Stimulated activated CD4-positive, alpha-beta T cell treated with anti-CD3 and anti-CD28 coated beads, Interleukin-4, amount 100 ng/mL, for 4 hours (primary cell): ENCODE data around the gene LTB4R.
A peak's percentile ranks its signal among the peaks of the same experiment; 100 is the strongest.

Experiments used
- DNase-seq, 2 experiments: peaks; one replicate each; pipeline ENCODE4 v3.0.0-alpha.2; 2020

Gene LTB4R

GRCh38 chr14:24304019-24304387, 7.3 kb upstream of the LTB4R start:
- DNase-seq: no peak

GRCh38 chr14:24307156-24307574, 4.1 kb upstream of the LTB4R start:
- no peak for DNase-seq

- DNase-seq: peak; percentile 50
Measured at GRCh38 chr14:24307575-24308341, 3.5 kb upstream of the LTB4R start, which contains the start of gene CIDEB. CIDEB (minus strand) TSS chr14:24307977; CDS start chr14:24307858, 119 bp downstream.

GRCh38 chr14:24308342-24309124, 2.8 kb upstream of the LTB4R start:
- no peak for DNase-seq

GRCh38 chr14:24309538-24310264, 1.6 kb upstream of the LTB4R start, which contains the start of gene LTB4R2:
LTB4R2 (plus strand) TSS chr14:24310140; CDS start chr14:24310665, 525 bp downstream.
- no peak for DNase-seq

GRCh38 chr14:24310265-24310645, 1.0 kb upstream of the LTB4R start:
- no peak for DNase-seq

- no peak for DNase-seq
Measured at GRCh38 chr14:24311837-24312615, 724 bp downstream of the LTB4R start.

GRCh38 chr14:24312736-24313507, 1.6 kb downstream of the LTB4R start:
- no peak for DNase-seq

- no peak for DNase-seq
Measured at GRCh38 chr14:24313913-24314312, 2.6 kb downstream of the LTB4R start.

- no peak for DNase-seq
Measured at GRCh38 chr14:24314377-24315193, 3.3 kb downstream of the LTB4R start.

GRCh38 chr14:24315243-24315806, 4.0 kb downstream of the LTB4R start:
- DNase-seq: no peak

- DNase-seq: no peak
Measured at GRCh38 chr14:24315807-24316596, 4.7 kb downstream of the LTB4R start.

- no peak for DNase-seq
Measured at GRCh38 chr14:24316597-24316950, 5.3 kb downstream of the LTB4R start.

GRCh38 chr14:24317141-24317928, 6.0 kb downstream of the LTB4R start:
- DNase-seq: no peak

GRCh38 chr14:24321212-24321975, 10.1 kb downstream of the LTB4R start:
- no peak for DNase-seq

- DNase-seq: no peak
Measured at GRCh38 chr14:24322672-24323071, 11.4 kb downstream of the LTB4R start.

- no peak for DNase-seq
Measured at GRCh38 chr14:24323341-24323740, 12.0 kb downstream of the LTB4R start.

- DNase-seq: no peak
Measured at GRCh38 chr14:24324024-24324423, 12.7 kb downstream of the LTB4R start.
